GM21360 (cell line): ENCODE results near the gene ARRB1.
A peak's percentile ranks its signal among the peaks of the same experiment; 100 is the strongest.
"Not testable (repeated sequence)": the region's sequence is repeated elsewhere in the genome, so short reads cannot be mapped to it uniquely, and the experiment has no call there.

Source experiments
- ATAC-seq: cut with Tn5 transposase; IDR thresholded peaks from one replicate; pipeline ENCODE4 v1.9.1; 2021; ENCODE audit warnings: mild to moderate bottlenecking, moderate library complexity; ENCODE audit not compliant: unreplicated experiment

ARRB1 gene

DNA sequence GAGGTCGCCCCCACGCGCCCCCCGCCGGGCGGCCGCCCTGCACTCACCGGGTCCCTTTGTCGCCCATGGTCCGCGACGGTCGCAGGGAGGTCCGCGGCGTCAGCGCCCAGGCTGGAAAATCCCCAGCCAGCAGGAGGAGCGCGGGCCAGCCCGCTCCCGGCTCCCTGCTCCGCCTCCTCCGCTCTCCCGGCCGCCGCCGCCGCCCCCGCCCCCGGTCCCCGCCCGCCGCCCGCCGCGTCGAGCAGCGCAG lies at the start of gene ARRB1:
ARRB1 (minus strand) TSS at position 121 of the 250 bp plus-strand sequence; CDS start at position 67, 54 bp downstream.
- ATAC-seq = no peak

GRCh38 chr11:75400146-75400865 lies 48.8 kb upstream of the ARRB1 start:
- no peak for ATAC-seq

- ATAC-seq = peak; percentile 88
Measured at GRCh38 chr11:75399344-75400145, 48.1 kb upstream of the ARRB1 start, which contains the start of gene RPS3. RPS3 (plus strand) TSS chr11:75399518; CDS start chr11:75399548, 30 bp downstream.

DNA sequence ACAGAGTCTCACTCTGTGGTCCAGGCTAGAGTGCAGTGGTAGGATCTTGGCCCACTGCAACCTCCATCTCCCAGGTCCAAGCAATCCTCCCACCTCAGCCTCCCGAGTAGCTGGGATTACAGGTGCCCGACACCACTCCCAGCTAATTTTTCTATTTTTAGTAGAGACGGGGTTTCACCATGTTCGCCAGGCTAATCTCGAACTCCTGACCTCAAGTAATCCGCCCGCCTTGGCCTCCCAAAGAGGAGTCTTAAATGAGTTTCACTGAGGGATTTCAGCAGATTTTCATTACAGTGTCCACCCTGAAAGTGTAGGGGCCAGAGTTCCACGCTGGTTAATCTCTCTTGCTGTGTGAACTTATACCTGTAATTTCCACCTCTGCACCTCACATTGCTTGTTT lies 47.4 kb upstream of the ARRB1 start:
- ATAC-seq = no peak

DNA sequence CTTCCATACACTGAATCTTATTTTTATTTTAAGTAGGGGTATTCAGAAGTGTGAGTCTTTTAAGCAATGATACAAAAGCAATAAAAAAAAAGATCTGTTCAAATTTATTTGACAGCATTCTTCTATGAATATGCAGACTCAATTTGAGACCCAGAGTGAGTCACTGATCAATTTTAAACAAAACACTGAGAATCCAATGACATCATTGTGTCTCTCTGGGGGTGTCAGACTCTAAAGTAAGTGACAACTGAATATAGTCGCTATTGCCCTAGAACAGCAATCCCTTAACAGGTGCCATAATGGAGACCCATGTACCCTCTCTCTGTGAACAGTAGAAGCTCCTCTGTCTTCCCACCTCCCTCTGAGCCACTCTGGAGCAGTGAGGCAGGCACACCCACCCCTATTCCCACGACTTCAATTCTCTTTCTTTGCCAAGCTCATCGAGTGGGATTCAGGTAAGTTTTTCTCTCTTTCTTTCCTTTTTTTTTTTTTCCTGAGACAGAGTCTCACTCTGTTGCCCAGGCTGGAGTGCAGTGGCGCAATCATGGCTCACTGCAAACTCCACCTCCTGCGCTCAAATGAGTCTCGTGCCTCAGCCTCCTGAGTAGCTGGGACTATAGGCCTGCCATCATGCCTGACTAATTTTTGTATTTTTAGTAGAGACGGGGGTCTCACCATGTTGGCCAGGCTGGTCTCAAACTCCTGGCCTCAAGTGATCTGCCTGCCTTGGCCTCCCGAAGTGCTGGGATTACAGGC lies 42.8 kb upstream of the ARRB1 start:
- no peak for ATAC-seq

DNA sequence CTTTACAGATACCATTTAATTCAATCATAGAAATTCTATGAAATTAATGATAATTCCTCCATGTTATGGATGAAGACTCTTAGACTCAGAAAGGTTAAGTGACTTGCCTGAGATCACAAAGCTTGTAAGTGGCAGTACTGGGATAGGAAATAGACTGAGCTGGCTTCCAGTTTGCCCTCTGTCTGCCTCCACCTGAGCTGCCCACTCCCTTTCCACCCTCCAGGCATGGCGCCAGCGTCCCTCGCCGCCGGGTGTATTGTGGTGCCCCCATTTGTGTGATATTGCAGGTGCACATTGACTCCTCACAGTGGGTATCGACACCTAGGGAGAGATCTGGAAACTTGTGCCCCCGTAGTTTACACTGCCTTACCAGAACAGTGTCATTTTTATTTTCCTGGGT lies 38.5 kb upstream of the ARRB1 start:
- ATAC-seq = no peak

DNA sequence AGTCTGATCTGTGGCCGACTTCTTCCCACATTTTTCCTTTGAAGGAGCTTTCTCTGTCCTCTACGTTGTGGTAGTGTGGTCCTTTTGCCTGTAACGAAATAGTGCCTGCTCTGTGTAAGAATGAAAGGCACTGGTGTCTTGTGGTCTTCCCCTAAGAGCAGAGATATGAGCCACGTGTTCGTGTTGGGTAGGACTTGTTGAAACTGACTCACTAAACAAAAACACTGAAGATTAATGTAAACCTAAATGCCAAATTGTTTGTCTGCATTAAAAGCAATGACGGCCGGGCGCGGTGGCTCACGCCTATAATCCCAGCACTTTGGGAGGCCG lies 37.8 kb upstream of the ARRB1 start:
- ATAC-seq = no peak

- peak; percentile 73 for ATAC-seq
Measured at GRCh38 chr11:75388386-75389275, 37.2 kb upstream of the ARRB1 start.

DNA sequence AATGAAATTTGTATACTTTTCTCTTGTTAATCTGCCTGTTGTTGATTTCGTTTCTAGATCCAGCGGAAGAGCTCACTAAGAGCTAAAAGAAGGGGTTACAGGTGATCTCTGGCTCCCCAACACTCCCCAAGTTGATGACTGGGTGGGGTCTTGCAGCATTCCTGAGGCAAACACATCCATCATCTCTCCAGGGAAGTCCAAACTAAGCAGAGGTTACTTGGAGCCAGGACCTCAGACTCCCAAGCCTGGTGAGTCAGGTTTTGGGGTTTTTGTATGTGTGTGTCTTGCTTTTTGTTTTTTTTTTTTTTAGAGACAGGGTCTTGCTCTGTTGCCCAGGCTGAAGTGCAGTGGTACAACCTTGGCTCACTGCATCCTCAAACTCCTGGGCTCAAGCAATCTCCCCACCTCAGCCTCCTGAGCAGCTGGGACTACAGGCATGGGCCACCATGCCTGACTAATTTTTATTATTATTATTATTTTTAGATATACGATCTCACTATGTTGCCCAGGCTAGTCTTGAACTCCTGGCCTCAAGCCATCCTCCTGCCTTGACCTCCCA lies 36.4 kb upstream of the ARRB1 start:
- ATAC-seq = no peak

DNA sequence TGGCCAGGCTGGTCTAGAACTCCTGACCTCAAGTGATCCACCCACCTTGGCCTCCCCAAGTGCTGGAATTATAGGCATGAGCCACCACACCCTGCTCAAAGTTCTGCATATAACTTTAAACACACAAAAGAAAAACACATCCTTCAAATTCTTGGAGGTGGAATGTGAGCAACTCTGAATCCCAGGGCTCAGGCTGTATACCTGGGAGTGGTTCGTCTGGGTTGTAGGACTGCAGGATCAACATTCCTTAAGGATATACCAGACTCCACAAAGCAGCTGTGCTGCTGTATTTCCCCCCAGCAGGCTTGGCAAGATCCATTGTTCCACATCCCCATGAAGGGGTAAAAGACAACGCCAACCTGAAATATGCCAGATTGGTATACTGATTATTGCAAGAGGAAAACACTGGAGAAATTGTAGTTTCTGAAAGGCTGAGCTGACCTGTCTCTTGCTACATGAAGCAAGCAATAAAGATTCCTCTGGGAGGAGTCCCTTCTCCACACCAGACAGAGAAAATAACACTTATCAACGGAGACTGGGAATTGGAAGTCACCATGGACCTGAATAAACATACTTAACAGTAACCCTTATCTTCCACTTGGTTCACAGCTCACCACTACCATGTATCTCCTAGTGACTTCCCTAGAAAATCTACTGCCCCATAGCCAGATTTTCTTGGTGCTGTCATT lies 35.6 kb upstream of the ARRB1 start:
- ATAC-seq = no peak

DNA sequence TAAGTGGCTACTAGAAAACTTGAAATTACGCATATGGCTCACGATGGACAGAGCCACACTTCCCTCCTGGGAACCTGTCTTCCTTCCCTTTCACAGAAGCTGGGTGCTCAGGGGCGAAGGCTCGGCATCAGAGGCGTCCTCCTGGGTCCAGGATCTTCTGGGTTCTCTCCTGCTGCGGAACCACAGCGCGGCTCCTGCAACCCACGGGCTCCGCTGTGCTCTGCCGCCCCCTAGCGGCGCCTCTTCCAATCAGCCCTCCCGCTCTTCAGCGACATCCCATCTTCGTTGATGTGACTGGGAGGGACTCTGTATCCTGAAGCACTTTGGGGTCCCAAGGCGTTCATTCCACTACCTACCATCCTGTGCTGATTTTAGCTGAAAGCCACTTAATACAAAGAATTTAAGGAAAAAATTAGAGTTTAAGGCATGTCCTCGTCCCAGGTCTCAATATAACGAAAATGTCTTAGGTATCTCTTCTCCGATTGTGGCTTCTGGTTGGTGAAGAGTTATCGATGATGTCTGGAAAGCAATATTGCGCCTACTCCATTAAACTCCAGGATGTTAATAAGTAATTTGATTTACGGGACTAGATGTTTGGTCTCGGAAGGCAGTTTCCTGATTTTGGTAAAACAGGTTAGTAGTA lies 33.1 kb upstream of the ARRB1 start:
- ATAC-seq = no peak

DNA sequence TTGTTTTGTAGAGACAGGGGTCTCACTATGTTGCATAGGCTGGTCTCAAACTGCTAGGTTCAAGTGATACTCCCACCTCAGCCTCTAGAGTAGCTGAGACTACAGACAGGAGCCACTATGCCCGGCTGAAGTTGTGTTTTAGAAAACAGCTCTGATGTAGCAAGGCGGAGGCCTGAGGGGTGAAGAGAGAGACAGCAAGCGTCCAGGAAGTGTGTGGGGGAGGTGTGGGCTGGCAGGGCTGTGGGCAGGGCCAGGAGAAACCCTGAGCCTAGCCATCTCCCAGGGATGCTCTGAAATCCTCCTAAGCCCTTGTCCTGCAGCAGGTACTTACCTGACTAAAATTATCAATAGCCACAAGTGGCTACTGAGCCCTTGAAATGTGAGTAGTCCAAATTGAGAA lies 31.8 kb upstream of the ARRB1 start:
- no peak for ATAC-seq

GRCh38 chr11:75380716-75381420 lies 29.4 kb upstream of the ARRB1 start:
- no peak for ATAC-seq

GRCh38 chr11:75380245-75380644 lies 28.8 kb upstream of the ARRB1 start:
- ATAC-seq = no peak

- ATAC-seq = not testable (repeated sequence)
Measured at GRCh38 chr11:75378776-75379175, 27.3 kb upstream of the ARRB1 start.

- ATAC-seq = no peak
Measured at GRCh38 chr11:75376175-75376574, 24.7 kb upstream of the ARRB1 start.

DNA sequence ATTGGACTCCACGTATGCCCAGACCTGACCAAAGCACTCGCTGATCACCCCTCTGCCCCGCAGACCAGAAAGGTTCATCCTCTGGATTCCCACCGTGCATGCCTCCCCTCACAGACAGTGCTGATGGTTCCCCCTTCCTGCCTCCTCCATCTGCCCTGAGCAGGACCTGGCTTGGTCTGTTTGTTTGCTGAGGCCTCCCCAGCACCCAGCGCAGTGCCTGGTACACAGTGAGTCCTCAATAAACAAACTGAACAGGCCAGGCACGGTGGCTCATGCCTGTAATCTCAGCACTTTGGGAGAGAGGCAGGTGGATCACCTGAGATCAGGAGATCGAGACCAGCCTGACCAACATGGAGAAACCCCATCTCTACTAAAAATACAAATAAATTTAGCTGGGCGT lies 24.2 kb upstream of the ARRB1 start:
- no peak for ATAC-seq

GRCh38 chr11:75374646-75375045 lies 23.2 kb upstream of the ARRB1 start:
- ATAC-seq = no peak

- no peak for ATAC-seq
Measured at GRCh38 chr11:75373201-75373600, 21.7 kb upstream of the ARRB1 start.
